H1 (cell line): ENCODE measurements around the gene FIGNL2.

Experiments used
- CTCF ChIP-seq, 3 experiments: IDR thresholded peaks; 1 replicate in 2 of 3; 2 replicates in 1 of 3; pipeline versions ENCODE4 v1.5.1 to v1.6.1; 2011; ENCODE audit warnings: low read length in 3 of 3, mild to moderate bottlenecking in 3 of 3, inconsistent platforms in 2 of 3, low read depth in 1 of 3, moderate library complexity in 1 of 3; ENCODE audit not compliant: insufficient read depth in 1 of 3; ENCODE audit errors: control extremely low read depth in 1 of 3
- EGR1 ChIP-seq: IDR thresholded peaks from 2 replicates; pipeline ENCODE4 v1.6.1; 2011; ENCODE audit warnings: low read depth, low read length, borderline replicate concordance
- HDAC2 ChIP-seq, 2 experiments: fragments of 300-600 bp in 1 of 2; sonication (generic) in 1 of 2; IDR thresholded peaks; 2 replicates each; pipeline ENCODE4 v1.6.1; 2011 to 2012; ENCODE audit warnings: low read depth in 2 of 2, low read length in 2 of 2, mild to moderate bottlenecking in 2 of 2, moderate library complexity in 2 of 2, borderline replicate concordance in 1 of 2, inconsistent platforms in 1 of 2
- KDM1A ChIP-seq: fragments of 200-600, 300-600 bp; sonication (generic); IDR thresholded peaks from 2 replicates; pipeline ENCODE4 v1.7.1; 2016; ENCODE audit warnings: mild to moderate bottlenecking, low read length, borderline replicate concordance
- PHF8 ChIP-seq: fragments of 200-600 bp; sonication (generic); conservative IDR thresholded peaks from 2 replicates; pipeline ENCODE4 v1.7.1; 2012; ENCODE audit warnings: low read depth, mild to moderate bottlenecking, inconsistent platforms, low read length, moderate library complexity
- POLR2A ChIP-seq, 2 experiments: IDR thresholded peaks; 1 replicate in 1 of 2; 2 replicates in 1 of 2; pipeline ENCODE4 v1.6.1; 2011; ENCODE audit warnings: low read depth in 2 of 2, low read length in 2 of 2, mild to moderate bottlenecking in 2 of 2; ENCODE audit errors: control extremely low read depth in 1 of 2
- SP4 ChIP-seq: IDR thresholded peaks from 2 replicates; pipeline ENCODE4 v1.6.1; 2012; ENCODE audit warnings: low read length, inconsistent platforms
- TAF1 ChIP-seq: IDR thresholded peaks from 2 replicates; pipeline ENCODE4 v1.6.1; 2011; ENCODE audit warnings: mild to moderate bottlenecking, low read depth, low read length
- USF2 ChIP-seq: IDR thresholded peaks from 2 replicates; pipeline ENCODE4 v1.6.1; 2011; ENCODE audit warnings: low read length, improper control_type of control experiment

- no peak for TF ChIP-seq KDM1A
- TF ChIP-seq HDAC2 (IDR thresholded peaks at IDR 0.05; ENCODE audit: borderline replicate concordance in 1 of 2, low read depth in 2 of 2, low read length in 2 of 2), result no peak
- TF ChIP-seq SP4, result no peak
- TF ChIP-seq TAF1, result no peak
- TF ChIP-seq CTCF (IDR thresholded peaks at IDR 0.05; ENCODE audit: control extremely low read depth in 1 of 3, insufficient read depth in 1 of 3, low read depth in 1 of 3, low read length in 3 of 3), result no peak
- TF ChIP-seq POLR2A (IDR thresholded peaks at IDR 0.05; ENCODE audit: control extremely low read depth in 1 of 2, low read depth in 2 of 2, low read length in 2 of 2), result no peak
- TF ChIP-seq PHF8, result no peak
- no peak for TF ChIP-seq USF2
- TF ChIP-seq EGR1, result no peak
Measured at GRCh38 chr12:51873251-51873994, 24.9 kb upstream of the FIGNL2 start.
